SJCRH30 (cell line): ENCODE data around the gene TNFSF15. TPM values are rescaled to one million over a fixed set of nuclear protein-coding genes. Genes with fewer than 3 reads are reported as not detected.
"Not testable (repeated sequence)": the region's sequence is repeated elsewhere in the genome, so short reads cannot be mapped to it uniquely, and the experiment has no call there.

Source experiments
- DNase-seq, 2 experiments: peaks; one replicate each; pipeline ENCODE4 v3.0.0-alpha.2; 2015 to 2020
- H3K27ac ChIP-seq: fragments of 250-450 bp; sonication (Bioruptor Pico); 2 replicates; pipeline ENCODE4 v1.5.1; 2020; ENCODE audit warnings: mild to moderate bottlenecking, moderate library complexity
- H3K27me3 ChIP-seq: fragments of 250-450 bp; sonication (Bioruptor Pico); 2 replicates; pipeline ENCODE4 v1.5.1; 2020; ENCODE audit warnings: mild to moderate bottlenecking, moderate library complexity
- H3K36me3 ChIP-seq: fragments of 250-450 bp; sonication (Bioruptor Pico); 2 replicates; pipeline ENCODE4 v1.5.1; 2020; ENCODE audit warnings: mild to moderate bottlenecking, moderate library complexity
- H3K4me1 ChIP-seq: fragments of 250-450 bp; sonication (Bioruptor Pico); 2 replicates; pipeline ENCODE4 v1.5.1; 2020; ENCODE audit warnings: mild to moderate bottlenecking, moderate library complexity
- H3K4me3 ChIP-seq: fragments of 250-450 bp; sonication (Bioruptor Pico); 2 replicates; pipeline ENCODE4 v1.5.1; 2020; ENCODE audit warnings: mild to moderate bottlenecking, moderate library complexity
- H3K9me3 ChIP-seq: fragments of 250-450 bp; sonication (Bioruptor Pico); replicated peaks from 2 replicates; pipeline ENCODE4 v1.5.1; 2020; ENCODE audit warnings: mild to moderate bottlenecking, moderate library complexity
- total RNA-seq: library from RNA; depleted of rRNA; stranded (reverse); fragments of >200 nt; shearing (Covaris generic); gene quantifications from 2 replicates; pipeline ENCODE4 v1.2.3, GENCODE V29; 2014

The TNFSF15 gene
- total RNA-seq, 1 experiment from 2014 or later, result 1.0 TPM

DNA sequence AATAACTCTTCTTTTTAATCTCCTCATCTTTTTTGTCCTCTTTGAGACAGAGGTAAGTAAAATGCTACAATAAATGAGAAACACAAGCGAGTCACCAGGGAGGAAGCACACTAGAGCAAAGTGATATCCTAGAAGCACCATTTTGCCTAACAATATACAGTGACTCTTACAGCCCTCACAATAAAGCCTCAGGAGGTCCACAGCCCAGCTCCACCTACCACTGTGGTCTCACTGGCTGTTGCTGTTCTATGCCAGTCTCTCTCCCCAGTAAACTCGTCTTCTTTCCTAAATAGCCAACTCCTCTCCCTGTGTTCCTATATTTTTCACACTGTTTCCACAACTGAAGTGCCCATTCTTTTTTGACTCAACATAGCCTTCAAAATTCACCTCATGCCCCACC, 44.3 kb downstream of the TNFSF15 start:
- Histone ChIP-seq H3K27me3 (no peaks in the 10 kb centered on the region), H3K27ac (no peak overlapping the region), H3K9me3 (no peaks in the 10 kb centered on the region; the same call in none of the 2 replicates), H3K4me1 (peaks cover 3% of the 10 kb centered on the region; the same call in 1 of the 2 replicates), H3K4me3 (no peak overlapping the region), H3K36me3 (no peaks in the 10 kb centered on the region)
- no peak for DNase-seq

DNA sequence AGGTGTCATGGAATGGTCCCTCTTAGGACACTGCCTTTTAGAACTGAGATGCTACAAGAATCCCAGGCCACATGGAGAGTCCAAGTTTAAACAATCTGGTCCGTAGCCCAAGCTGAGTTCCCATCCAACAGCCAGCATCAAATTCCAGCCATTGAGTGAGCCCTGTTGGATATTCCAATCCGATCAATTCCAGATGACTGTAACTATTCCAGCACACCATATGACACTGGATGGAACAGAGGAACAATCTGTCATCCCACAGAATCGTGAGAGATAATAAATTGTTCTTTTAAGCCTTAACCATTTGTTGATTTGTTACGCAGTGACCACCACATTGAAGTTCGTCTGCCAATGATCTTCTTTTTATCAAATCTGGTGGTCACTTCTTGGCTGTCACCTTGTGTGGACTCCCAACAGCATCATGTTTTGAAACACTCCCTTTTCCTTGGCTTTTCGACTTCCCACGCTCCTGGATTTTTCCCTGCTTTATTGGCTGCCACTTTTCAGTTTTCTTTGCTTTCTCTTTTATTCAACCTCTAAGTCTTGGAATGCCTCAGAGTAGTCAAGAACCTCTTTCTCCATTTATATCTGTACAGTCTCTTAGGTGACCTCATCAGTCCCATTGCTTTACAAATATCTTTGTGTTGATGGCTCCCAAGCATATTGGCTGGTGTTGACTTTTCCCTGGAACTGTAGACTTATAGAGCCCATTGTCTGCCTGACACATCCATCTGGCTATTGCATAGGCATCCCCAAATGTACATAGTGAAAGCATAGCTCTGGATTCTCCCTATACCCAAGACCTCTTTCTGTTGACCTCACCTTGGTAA, 46.1 kb downstream of the TNFSF15 start:
- Histone ChIP-seq H3K4me3 (no peak overlapping the region), H3K4me1 (peaks cover 3% of the 10 kb centered on the region; the same call in 1 of the 2 replicates), H3K27ac (no peak overlapping the region), H3K27me3 (no peaks in the 10 kb centered on the region), H3K36me3 (no peaks in the 10 kb centered on the region), H3K9me3 (no peaks in the 10 kb centered on the region; the same call in none of the 2 replicates)
- no peak for DNase-seq

DNA sequence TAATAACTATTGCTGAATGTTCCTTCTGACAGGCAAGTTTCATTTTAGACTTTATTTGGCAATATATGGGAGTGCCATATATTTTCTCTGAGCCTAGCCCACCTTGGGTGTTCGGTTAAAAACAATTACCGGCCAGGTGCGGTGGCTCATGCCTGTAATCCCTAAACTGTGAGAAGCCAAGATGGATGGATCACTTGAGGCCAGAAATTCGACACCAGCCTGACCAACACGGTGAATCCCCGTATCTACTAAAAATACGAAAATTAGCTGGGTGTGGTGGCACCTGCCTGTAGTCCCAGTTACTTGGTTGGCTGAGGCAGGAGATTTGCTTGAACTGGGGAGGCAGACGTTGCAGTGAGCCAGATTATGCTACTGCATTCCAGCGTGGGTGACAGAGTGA, 47.9 kb downstream of the TNFSF15 start:
- H3K27ac ChIP-seq, result no peak overlapping the region
- no peaks in the 10 kb centered on the region; the same call in none of the 2 replicates for H3K9me3 ChIP-seq
- DNase-seq, result peak in 1 of 2 experiments; percentile 17
- H3K27me3 ChIP-seq, result no peaks in the 10 kb centered on the region
- H3K4me1 ChIP-seq, result peaks cover 3% of the 10 kb centered on the region; the same call in 1 of the 2 replicates
- H3K4me3 ChIP-seq, result no peak overlapping the region
- no peaks in the 10 kb centered on the region for H3K36me3 ChIP-seq

DNA sequence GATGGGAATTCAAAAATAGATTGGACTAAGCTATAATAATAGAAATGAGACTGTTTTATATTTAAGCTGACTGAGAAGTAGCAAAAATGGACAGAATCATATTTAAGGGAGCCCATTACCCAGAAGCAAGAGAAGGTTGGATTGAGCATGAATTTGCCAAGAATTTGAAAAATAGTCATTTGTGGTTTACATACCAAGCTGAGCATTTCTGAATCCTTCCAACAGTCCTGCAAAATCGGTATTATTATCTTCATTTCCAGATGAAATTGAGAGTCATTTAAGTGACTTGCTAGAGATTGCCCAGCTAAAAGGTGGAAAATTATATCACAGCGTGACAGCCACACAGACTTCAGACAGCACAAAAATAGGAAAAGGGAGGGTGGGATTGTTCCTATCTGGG, 48.4 kb downstream of the TNFSF15 start:
- Histone ChIP-seq H3K9me3 (no peaks in the 10 kb centered on the region; the same call in none of the 2 replicates), H3K27ac (no peak overlapping the region), H3K27me3 (no peaks in the 10 kb centered on the region), H3K36me3 (no peaks in the 10 kb centered on the region), H3K4me3 (no peak overlapping the region), H3K4me1 (peaks cover 3% of the 10 kb centered on the region; the same call in 1 of the 2 replicates)
- no peak for DNase-seq

DNA sequence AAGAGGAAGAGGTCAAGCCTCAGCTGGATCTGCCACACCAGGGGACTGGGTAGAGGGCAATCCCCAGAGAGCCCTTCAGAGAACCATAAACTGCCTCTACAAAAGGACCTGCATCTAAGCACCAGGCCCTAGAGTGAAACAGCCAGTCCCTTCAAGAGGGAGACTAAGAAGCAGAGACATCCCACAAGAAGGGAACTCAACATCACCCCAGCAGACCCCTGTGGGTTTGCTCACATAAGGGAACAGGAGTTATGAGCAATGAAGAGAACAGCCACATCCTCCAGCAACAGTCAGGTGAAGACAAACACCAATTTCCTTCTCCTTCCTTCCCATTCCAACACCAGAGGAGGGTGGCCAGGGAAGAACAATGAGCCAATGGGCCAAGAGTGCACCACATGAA, 48.9 kb downstream of the TNFSF15 start:
- Histone ChIP-seq H3K4me1 (peaks cover 3% of the 10 kb centered on the region; the same call in 1 of the 2 replicates), H3K27ac (no peak overlapping the region), H3K36me3 (no peaks in the 10 kb centered on the region), H3K4me3 (no peak overlapping the region), H3K27me3 (no peaks in the 10 kb centered on the region), H3K9me3 (no peaks in the 10 kb centered on the region; the same call in none of the 2 replicates)
- DNase-seq, result no peak

DNA sequence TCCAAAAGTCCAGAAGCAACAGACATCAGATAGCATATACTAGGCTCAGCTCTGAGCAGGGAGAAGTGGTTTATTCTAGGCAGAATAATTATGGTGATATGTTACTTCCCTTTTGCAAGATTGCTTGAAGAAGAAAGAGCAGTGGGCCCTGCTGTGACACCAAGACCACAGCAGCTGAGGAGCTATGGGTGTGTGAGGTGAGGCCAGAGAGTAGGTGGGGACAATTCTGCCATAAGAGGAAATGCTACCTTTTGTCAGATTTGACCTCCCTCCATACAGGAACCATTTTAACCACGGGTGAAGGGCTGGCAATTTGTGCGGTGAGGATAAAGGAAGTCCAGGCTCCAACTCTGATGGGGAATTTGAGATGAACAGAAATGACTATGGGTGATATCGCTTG, 51.3 kb downstream of the TNFSF15 start:
- Histone ChIP-seq H3K9me3 (no peaks in the 10 kb centered on the region; the same call in 1 of the 2 replicates), H3K27ac (no peak overlapping the region), H3K4me1 (peaks cover 3% of the 10 kb centered on the region; the same call in 1 of the 2 replicates), H3K4me3 (no peak overlapping the region), H3K36me3 (no peaks in the 10 kb centered on the region), H3K27me3 (no peaks in the 10 kb centered on the region)
- DNase-seq, result no peak

DNA sequence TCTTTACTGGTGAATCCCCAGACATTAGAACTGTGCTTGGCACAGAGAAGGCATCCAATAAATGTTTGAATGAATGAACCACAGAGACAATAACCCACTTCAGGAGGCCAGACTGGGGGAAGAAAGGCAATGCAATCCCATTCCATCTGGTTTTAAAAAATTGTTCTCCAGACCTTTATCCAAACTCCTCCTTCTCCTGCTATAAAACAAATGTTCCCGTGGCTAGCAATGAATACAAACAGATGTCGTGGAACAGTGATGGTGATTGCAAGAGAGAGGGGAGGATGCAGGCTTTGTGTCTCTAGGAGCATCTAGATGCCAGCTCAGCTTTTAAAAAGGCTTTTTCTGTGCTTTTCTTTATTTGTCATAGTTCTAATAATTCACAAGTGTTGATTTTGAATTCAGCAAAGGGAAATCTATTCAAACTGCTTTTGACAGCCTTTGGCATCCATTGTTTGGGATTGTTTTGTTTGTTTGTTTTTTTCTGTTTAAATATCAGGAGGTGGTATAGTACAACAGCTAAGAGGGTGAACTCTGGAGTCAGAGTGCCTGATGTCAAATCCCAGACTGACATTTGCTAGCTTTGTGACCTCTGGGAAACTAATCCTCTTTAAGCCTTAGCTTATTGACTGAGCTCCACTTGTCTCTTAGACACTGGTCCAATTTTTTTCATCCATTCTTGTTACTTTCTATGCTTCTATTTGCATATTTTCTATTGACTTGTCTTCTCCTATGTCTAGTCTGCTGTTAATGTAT, 59.1 kb downstream of the TNFSF15 start:
- Histone ChIP-seq H3K27me3 (no peaks in the 10 kb centered on the region), H3K4me1 (peaks cover 6% of the 10 kb centered on the region), H3K36me3 (no peaks in the 10 kb centered on the region), H3K4me3 (no peak overlapping the region), H3K27ac (no peak overlapping the region), H3K9me3 (no peaks in the 10 kb centered on the region)
- no peak for DNase-seq

DNA sequence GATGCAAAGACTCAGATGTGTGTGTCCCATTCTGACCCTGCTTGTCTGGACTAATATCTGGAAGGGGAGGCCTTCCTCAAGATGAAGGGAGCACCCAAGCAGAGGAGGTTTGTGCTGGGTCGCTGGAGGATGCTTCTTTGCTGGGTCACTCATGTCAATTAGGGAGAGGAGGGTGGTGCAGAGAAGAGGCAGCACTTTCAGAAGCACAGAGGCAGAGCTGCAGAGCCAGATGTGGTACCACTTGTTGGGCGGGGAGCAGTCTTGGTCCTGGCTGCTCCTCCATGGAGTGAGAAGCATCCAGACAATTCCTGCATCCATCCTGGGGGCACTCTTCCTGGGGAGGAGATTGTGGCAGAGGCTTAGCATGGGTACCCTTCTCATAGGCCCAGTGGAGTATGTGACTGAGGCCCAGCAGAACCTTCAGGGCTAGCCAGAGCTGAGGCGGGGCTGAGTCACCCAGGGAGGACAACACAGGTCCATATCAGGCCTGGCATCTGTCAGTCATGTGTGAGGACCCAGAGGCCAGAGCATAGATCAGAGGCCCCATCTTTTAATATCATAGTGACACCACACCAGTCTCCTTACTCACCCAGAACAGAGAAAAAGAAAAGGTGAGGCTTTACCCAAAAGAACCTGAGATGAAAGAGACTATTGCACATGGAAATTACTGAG, 59.8 kb downstream of the TNFSF15 start:
- Histone ChIP-seq H3K9me3 (no peaks in the 10 kb centered on the region), H3K36me3 (no peaks in the 10 kb centered on the region)

DNA sequence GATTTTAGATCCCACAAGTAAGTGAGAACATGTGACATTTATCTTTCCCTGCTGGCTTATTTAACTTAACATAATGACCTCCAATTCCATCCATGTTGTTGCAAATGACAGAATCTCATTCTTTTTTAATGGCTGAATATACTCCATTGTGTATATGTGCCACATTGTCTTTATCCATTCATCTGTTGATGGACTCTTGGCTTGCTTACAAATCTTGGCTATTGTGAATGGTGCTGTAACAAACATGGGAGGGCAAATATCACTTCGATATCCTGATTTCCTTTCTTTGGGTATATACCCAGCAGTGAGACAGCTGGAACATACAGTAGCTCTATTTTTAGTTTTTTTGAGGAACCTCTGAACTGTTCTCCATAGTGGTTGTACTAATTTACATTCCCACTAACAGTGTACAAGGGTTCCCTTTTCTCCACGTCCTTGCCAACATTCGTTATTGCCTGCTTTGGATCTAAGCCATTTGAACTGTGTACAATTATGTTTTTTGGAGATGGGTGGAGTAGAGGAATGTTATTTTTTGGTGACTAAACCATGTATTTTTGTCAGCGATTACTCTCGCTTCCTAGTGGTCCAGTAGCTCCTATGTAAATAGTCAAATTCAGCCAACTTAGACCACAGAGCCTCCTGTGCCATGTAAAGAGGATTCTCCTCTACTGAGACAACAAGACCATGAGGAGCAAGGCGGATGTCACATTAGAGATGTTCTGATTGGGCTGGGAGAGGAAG, 60.6 kb downstream of the TNFSF15 start:
- H3K36me3 ChIP-seq, result no peaks in the 10 kb centered on the region
- DNase-seq, result no peak
- H3K4me3 ChIP-seq, result no peak overlapping the region

More for the DNA sequence above, 59.8 kb downstream of the TNFSF15 start:
- no peak for DNase-seq
- peaks cover 6% of the 10 kb centered on the region for H3K4me1 ChIP-seq
- no peaks in the 10 kb centered on the region for H3K27me3 ChIP-seq
- H3K4me3 ChIP-seq, result no peak overlapping the region
- H3K27ac ChIP-seq, result no peak overlapping the region

DNA sequence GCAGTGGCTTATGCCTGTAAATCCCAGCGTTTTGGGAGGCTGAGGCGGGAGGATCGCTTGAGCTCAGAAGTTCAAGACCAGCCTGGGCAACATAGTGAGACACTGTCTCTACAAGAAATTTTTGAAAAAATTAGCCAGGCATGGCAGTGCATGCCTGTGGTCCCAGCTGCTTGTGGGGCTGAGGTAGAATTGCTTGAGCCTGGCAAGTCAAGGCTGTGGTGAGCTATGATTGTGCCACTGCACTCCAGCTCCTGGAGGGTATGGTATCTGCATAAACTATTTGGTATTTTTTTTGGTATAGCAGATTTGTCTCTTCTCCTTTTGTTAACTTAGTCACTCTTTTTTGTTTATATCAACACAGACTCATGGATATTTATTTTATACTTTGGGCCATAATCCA, 62.4 kb downstream of the TNFSF15 start:
- DNase-seq, result no peak

More for the DNA sequence above, 60.6 kb downstream of the TNFSF15 start:
- Histone ChIP-seq H3K27ac (no peak overlapping the region), H3K4me1 (peaks cover 6% of the 10 kb centered on the region), H3K27me3 (no peaks in the 10 kb centered on the region), H3K9me3 (no peaks in the 10 kb centered on the region)

DNA sequence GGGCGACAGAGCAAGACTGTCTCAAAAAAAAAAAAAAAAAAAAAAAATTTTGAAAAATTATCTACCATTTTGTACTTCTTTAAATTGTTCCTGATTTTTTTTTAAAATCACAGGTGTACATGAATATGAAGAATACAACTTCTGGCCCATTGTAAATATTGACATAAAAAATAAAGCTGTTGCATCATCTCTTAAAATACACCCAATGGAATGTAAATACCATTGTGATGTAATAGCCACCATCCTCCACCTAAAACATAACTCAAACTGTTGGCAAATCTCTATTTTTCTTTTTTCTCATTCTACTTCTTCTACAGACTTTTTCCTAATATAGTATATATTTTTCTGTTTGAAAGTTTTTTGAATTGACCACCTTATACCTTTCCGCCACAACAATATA, 62.9 kb downstream of the TNFSF15 start:
- no peaks in the 10 kb centered on the region for H3K9me3 ChIP-seq
- H3K36me3 ChIP-seq, result no peaks in the 10 kb centered on the region
- H3K4me1 ChIP-seq, result peaks cover 6% of the 10 kb centered on the region
- H3K27me3 ChIP-seq, result no peaks in the 10 kb centered on the region
- H3K4me3 ChIP-seq, result no peak overlapping the region
- no peak for DNase-seq
- H3K27ac ChIP-seq, result no peak overlapping the region

More for the DNA sequence above, 62.4 kb downstream of the TNFSF15 start:
- H3K4me3 ChIP-seq, result no peak overlapping the region
- no peaks in the 10 kb centered on the region for H3K36me3 ChIP-seq
- H3K27ac ChIP-seq, result no peak overlapping the region
- peaks cover 6% of the 10 kb centered on the region for H3K4me1 ChIP-seq
- no peaks in the 10 kb centered on the region for H3K27me3 ChIP-seq
- H3K9me3 ChIP-seq, result no peaks in the 10 kb centered on the region

DNA sequence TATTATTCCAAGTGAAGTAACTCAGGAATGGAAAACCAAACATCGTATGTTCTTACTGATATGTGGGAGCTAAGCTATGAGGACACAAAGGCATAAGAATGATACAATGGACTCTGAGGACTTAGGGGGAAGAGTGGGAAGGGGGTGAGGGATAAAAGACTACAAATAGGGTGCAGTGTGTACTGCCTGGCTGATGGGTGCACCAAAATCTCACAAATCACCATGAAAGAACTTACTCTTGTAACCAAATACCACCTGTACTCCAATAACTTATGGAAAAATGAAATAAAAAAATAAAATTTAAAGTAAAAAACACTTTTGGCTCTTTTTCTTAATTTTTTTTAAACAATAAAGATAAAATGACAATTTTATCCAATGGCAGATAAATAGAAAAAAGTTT, 64.3 kb downstream of the TNFSF15 start:
- not testable (repeated sequence) for H3K9me3 ChIP-seq, H3K4me1 ChIP-seq, H3K36me3 ChIP-seq, H3K4me3 ChIP-seq, H3K27me3 ChIP-seq, DNase-seq, H3K27ac ChIP-seq

DNA sequence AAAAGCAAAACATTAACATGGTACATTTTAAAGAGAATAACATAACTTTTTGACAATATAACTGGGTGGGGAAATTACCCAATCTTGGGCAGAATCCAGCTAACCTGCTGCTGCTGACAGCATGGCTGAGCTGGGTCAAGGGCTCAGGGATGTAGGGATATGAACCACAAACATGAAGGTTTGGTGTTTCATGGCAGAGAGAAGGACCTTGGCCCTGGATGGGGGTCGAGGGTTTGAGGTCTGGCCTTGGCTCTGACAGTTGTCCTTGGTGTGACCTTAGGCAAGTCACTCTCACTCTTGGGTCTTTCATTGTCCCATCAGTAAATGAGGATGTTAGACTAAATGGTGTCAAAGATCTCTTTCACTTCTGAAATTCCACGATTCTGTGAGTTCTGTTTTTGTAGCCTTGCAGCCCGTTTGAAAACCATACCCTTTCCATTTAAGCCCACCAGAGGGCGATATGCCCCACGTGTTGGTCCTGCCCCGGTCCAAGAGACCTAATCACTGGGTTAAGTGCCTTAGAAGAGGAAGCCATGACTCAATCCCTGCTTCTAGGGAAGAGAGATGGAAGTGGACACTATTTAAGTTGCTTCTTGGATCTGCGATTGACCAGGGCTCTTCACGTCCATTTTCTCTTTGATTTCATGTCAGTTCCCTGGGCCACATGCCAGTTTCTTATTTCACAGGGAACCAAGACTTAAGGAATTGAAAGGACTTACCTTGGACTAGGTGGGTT, 67.1 kb downstream of the TNFSF15 start:
- Histone ChIP-seq H3K27ac (no peak overlapping the region), H3K36me3 (no peaks in the 10 kb centered on the region), H3K4me3 (no peak overlapping the region), H3K27me3 (no peaks in the 10 kb centered on the region; the same call in 1 of the 2 replicates), H3K4me1 (no peaks in the 10 kb centered on the region), H3K9me3 (no peaks in the 10 kb centered on the region)
- peak; percentile 71 to 87 for DNase-seq
